HepG2 (cell line): ENCODE data around the gene CHKB. TPM values are rescaled to one million over a fixed set of nuclear protein-coding genes. Genes with fewer than 3 reads are reported as not detected.

ENCODE experiments used
- AKAP8 ChIP-seq: sonication (generic); formaldehyde crosslinking; IDR thresholded peaks from 2 replicates; pipeline ENCODE4 v1.5.1; 2020; ENCODE audit warnings: mild to moderate bottlenecking, missing genetic modification reagents
- ARNTL ChIP-seq: sonication (generic); formaldehyde crosslinking; IDR thresholded peaks from 2 replicates; pipeline ENCODE4 v1.4.0; 2020; ENCODE audit warnings: mild to moderate bottlenecking, missing genetic modification reagents
- BCL6 ChIP-seq: IDR thresholded peaks from 2 replicates; pipeline ENCODE4 v1.6.1; 2016; ENCODE audit warnings: missing genetic modification reagents, missing compliant biosample characterization
- CREB3 ChIP-seq: sonication (generic); formaldehyde crosslinking; IDR thresholded peaks from 2 replicates; pipeline ENCODE4 v1.5.0; 2020; ENCODE audit warnings: missing genetic modification reagents
- ELF3 ChIP-seq: IDR thresholded peaks from 2 replicates; pipeline ENCODE4 v1.6.1; 2016; ENCODE audit warnings: missing genetic modification reagents, missing compliant biosample characterization
- EP300 ChIP-seq, 3 experiments: sonication (generic) in 1 of 3; formaldehyde crosslinking in 1 of 3; IDR thresholded peaks; 2 replicates each; pipeline versions ENCODE4 v1.5.1 to v1.6.1; 2011 to 2020; ENCODE audit warnings: low read depth in 2 of 3, low read length in 2 of 3, borderline replicate concordance in 1 of 3, improper control_type of control experiment in 1 of 3, mild to moderate bottlenecking in 1 of 3, missing genetic modification reagents in 1 of 3, moderate library complexity in 1 of 3
- HDAC6 ChIP-seq: fragments of 200-600 bp; sonication (generic); IDR thresholded peaks from 2 replicates; pipeline ENCODE4 v1.7.0; 2017; ENCODE audit warnings: mild to moderate bottlenecking, antibody characterized with exemption, low read length, low read depth
- HNF4A ChIP-seq: sonication (generic); formaldehyde crosslinking; IDR thresholded peaks from 2 replicates; pipeline ENCODE4 v1.4.0; 2020; ENCODE audit warnings: missing genetic modification reagents
- KMT2B ChIP-seq: IDR thresholded peaks from 2 replicates; pipeline ENCODE4 v1.6.1; 2016; ENCODE audit warnings: missing genetic modification reagents, missing compliant biosample characterization
- MLX ChIP-seq: IDR thresholded peaks from 2 replicates; pipeline ENCODE4 v1.6.1; 2016
- MYPOP ChIP-seq: sonication (generic); formaldehyde crosslinking; IDR thresholded peaks from 2 replicates; pipeline ENCODE4 v1.8.1; 2023; ENCODE audit warnings: mild to moderate bottlenecking, moderate library complexity, missing genetic modification reagents
- NR2F6 ChIP-seq, 2 experiments: IDR thresholded peaks; 2 replicates each; pipeline ENCODE4 v1.6.1; 2016; ENCODE audit warnings: antibody characterized with exemption in 1 of 2, mild to moderate bottlenecking in 1 of 2
- PHF5A ChIP-seq: IDR thresholded peaks from one replicate; pipeline ENCODE4 v1.6.1; 2018; ENCODE audit warnings: low read depth, missing genetic modification reagents; ENCODE audit not compliant: unreplicated experiment
- SALL1 ChIP-seq: sonication (generic); formaldehyde crosslinking; IDR thresholded peaks from 2 replicates; pipeline ENCODE4 v1.8.0; 2022; ENCODE audit warnings: mild to moderate bottlenecking, missing genetic modification reagents
- TAF1 ChIP-seq: sonication (generic); formaldehyde crosslinking; IDR thresholded peaks from 2 replicates; pipeline ENCODE4 v1.4.0; 2020; ENCODE audit warnings: missing genetic modification reagents
- YEATS2 ChIP-seq: sonication (generic); formaldehyde crosslinking; IDR thresholded peaks from 2 replicates; pipeline ENCODE4 v1.4.0; 2020; ENCODE audit warnings: missing genetic modification reagents, borderline replicate concordance
- ZNF121 ChIP-seq: sonication (generic); formaldehyde crosslinking; IDR thresholded peaks from 2 replicates; pipeline ENCODE4 v1.5.0; 2020; ENCODE audit warnings: mild to moderate bottlenecking, missing genetic modification reagents
- ZNF296 ChIP-seq: sonication (generic); formaldehyde crosslinking; conservative IDR thresholded peaks from 2 replicates; pipeline ENCODE4 v1.5.0; 2020; ENCODE audit warnings: mild to moderate bottlenecking, missing genetic modification reagents
- ZNF567 ChIP-seq: sonication (generic); formaldehyde crosslinking; IDR thresholded peaks from 2 replicates; pipeline ENCODE4 v1.8.1; 2023; ENCODE audit warnings: mild to moderate bottlenecking, missing genetic modification reagents, borderline replicate concordance
- ZNF589 ChIP-seq: sonication (generic); formaldehyde crosslinking; conservative IDR thresholded peaks from 2 replicates; pipeline ENCODE4 v1.8.0; 2022; ENCODE audit warnings: mild to moderate bottlenecking, moderate library complexity, missing genetic modification reagents
- ZNF788 ChIP-seq: sonication (generic); formaldehyde crosslinking; IDR thresholded peaks from 2 replicates; pipeline ENCODE4 v1.5.0; 2020; ENCODE audit warnings: mild to moderate bottlenecking, missing genetic modification reagents, borderline replicate concordance
- ZNF891 ChIP-seq: sonication (generic); formaldehyde crosslinking; IDR thresholded peaks from 2 replicates; pipeline ENCODE4 v1.5.0; 2020; ENCODE audit warnings: mild to moderate bottlenecking, missing genetic modification reagents
- polyA plus RNA-seq, 8 experiments: library from polyadenylated mRNA; depleted of rRNA in 3 of 8; stranded (reverse) in 7 of 8; unstranded in 1 of 8; fragments of >200 nt; fragmentation: Illumina TruSeq in 4 of 8; extraction: Trizol in 4 of 8; gene quantifications; 2 replicates each; pipeline versions ENCODE4 v1.2.1 to v1.2.3, GENCODE V29; 2011 to 2016; ENCODE audit warnings: low read depth in 4 of 8, missing spikeins in 1 of 8, mixed read lengths in 1 of 8; ENCODE audit not compliant: insufficient read depth in 1 of 8
- total RNA-seq, 5 experiments: library from RNA; depleted of rRNA; stranded (reverse); fragments of >200 nt; fragmentation: Illumina TruSeq; extraction: Trizol; gene quantifications; 2 replicates each; pipeline ENCODE4 v1.2.3, GENCODE V29; 2016; ENCODE audit warnings: low read depth in 1 of 5
- TF ChIP-seq, protein P1 (sequence below): IDR thresholded peaks from 2 replicates; pipeline ENCODE4 v1.6.1; 2016; ENCODE audit warnings: mild to moderate bottlenecking, missing biosample characterization, missing genetic modification reagents
- TF ChIP-seq, protein P2 (sequence below): sonication (generic); formaldehyde crosslinking; IDR thresholded peaks from 2 replicates; pipeline ENCODE4 v1.9.0; 2022; ENCODE audit warnings: low read depth, missing genetic modification reagents

CHKB gene
- total and polyA plus RNA-seq, 2 of the 13 experiments (the other 11 are each of a cell fraction or from before 2014, with no cell fraction given): 24.5 to 42.7 TPM

DNA sequence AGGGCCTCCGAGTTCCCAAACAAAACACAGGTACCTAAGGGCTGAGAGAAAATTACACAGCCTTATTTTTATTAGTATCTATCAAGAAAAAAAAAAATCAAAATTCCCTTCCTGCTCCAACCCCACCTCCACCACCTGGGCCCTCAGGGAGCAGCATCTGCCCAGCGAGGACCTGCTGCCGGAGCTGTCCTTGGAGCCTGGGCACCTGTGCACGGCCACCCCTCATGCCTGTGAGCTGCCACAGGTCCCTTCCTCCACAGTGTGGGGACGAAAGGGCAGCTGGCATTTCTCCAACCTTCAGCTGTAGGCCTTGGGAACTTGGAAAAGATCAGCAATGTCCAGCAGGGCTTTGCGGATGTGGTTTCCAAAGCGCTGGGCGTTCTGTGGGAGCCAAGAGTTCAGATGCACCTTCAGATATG lies 13.6 kb downstream of the CHKB start (continued):
- peak; percentile 36; the same call in 1 of the 2 replicates for TF ChIP-seq MYPOP (CRISPR knock-in tag)
- peak; percentile 15; the same call in 1 of the 2 replicates for TF ChIP-seq BCL6 (CRISPR knock-in tag)
- TF ChIP-seq ZNF788 (CRISPR knock-in tag): peak; percentile 40; the same call in 1 of the 2 replicates
- 0 out of 2 replicates have a peak, but pooled peaks have one; percentile 27 for TF ChIP-seq TAF1 (CRISPR knock-in tag)
- 0 out of 2 replicates have a peak, but pooled peaks have one; percentile 27 for TF ChIP-seq ZNF121 (CRISPR knock-in tag)
- TF ChIP-seq HDAC6: no peak
- TF ChIP-seq NR2F6 (IDR thresholded peaks at IDR 0.05): no peak; the same call in 1 of the 2 replicates
- TF ChIP-seq NR2F6 (CRISPR knock-in tag; IDR thresholded peaks at IDR 0.05): peak; percentile 73; the same call in 1 of the 2 replicates
- peak; percentile 82 for TF ChIP-seq HNF4A (CRISPR knock-in tag)
- 0 out of 2 replicates have a peak, but pooled peaks have one; percentile 46 for TF ChIP-seq SALL1
- peak; percentile 74 for TF ChIP-seq MLX (CRISPR knock-in tag)
- TF ChIP-seq, protein P1, sequence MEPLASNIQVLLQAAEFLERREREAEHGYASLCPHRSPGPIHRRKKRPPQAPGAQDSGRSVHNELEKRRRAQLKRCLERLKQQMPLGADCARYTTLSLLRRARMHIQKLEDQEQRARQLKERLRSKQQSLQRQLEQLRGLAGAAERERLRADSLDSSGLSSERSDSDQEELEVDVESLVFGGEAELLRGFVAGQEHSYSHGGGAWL (CRISPR knock-in tag): no peak
- peak; percentile 34; the same call in 1 of the 2 replicates for TF ChIP-seq YEATS2
- TF ChIP-seq EP300 (IDR thresholded peaks at IDR 0.05; ENCODE audit: low read depth in 2 of 2, low read length in 2 of 2): peak in 1 of 2 experiments; percentile 48; a peak in 1 of 4 replicates
- no peak; the same call in 1 of the 2 replicates for TF ChIP-seq EP300 (CRISPR knock-in tag; IDR thresholded peaks at IDR 0.05; ENCODE audit: borderline replicate concordance)
- TF ChIP-seq PHF5A: no peak
- TF ChIP-seq, protein P2, sequence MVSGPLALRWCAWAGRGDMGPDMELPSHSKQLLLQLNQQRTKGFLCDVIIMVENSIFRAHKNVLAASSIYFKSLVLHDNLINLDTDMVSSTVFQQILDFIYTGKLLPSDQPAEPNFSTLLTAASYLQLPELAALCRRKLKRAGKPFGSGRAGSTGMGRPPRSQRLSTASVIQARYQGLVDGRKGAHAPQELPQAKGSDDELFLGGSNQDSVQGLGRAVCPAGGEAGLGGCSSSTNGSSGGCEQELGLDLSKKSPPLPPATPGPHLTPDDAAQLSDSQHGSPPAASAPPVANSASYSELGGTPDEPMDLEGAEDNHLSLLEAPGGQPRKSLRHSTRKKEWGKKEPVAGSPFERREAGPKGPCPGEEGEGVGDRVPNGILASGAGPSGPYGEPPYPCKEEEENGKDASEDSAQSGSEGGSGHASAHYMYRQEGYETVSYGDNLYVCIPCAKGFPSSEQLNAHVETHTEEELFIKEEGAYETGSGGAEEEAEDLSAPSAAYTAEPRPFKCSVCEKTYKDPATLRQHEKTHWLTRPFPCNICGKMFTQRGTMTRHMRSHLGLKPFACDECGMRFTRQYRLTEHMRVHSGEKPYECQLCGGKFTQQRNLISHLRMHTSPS (CRISPR knock-in tag): peak; percentile 86
- TF ChIP-seq ARNTL (CRISPR knock-in tag): 0 out of 2 replicates have a peak, but pooled peaks have one; percentile 12
- TF ChIP-seq KMT2B: 0 out of 2 replicates have a peak, but pooled peaks have one; percentile 30
- TF ChIP-seq ZNF589: no peak
- TF ChIP-seq CREB3 (CRISPR knock-in tag): no peak
- TF ChIP-seq ZNF567: no peak
- no peak for TF ChIP-seq AKAP8 (CRISPR knock-in tag)
- TF ChIP-seq ELF3 (CRISPR knock-in tag): peak; percentile 46; the same call in 1 of the 2 replicates
- no peak for TF ChIP-seq ZNF296
- no peak for TF ChIP-seq ZNF891 (CRISPR knock-in tag)
